GM23338 (cell line): ENCODE data around the gene DGKE.

Experiments
- CREB1 ChIP-seq: fragments of 250-450 bp; sonication (Bioruptor Pico); IDR thresholded peaks from 2 replicates; pipeline ENCODE4 v1.5.0; 2020; ENCODE audit warnings: low read depth, mild to moderate bottlenecking, moderate library complexity
- CTCF ChIP-seq, 2 experiments: fragments of 200-600 bp in 1 of 2; sonication (generic) in 1 of 2; conservative IDR thresholded peaks; 2 replicates each; pipeline versions ENCODE4 v1.5.1 to v1.6.1; 2016 to 2017; ENCODE audit warnings: antibody characterized with exemption in 2 of 2, low read depth in 2 of 2, mild to moderate bottlenecking in 2 of 2, moderate library complexity in 1 of 2
- EZH2 ChIP-seq: fragments of 200-600 bp; sonication (generic); IDR thresholded peaks from one replicate; pipeline ENCODE4 v1.8.0; 2017; ENCODE audit warnings: antibody characterized with exemption, mild to moderate bottlenecking, low read depth; ENCODE audit not compliant: unreplicated experiment
- EZH2phosphoT487 ChIP-seq: fragments of 200-600 bp; sonication (generic); IDR thresholded peaks from one replicate; pipeline ENCODE4 v1.8.1; 2018; ENCODE audit warnings: antibody characterized with exemption; ENCODE audit not compliant: unreplicated experiment
- JUNB ChIP-seq: IDR thresholded peaks from one replicate; pipeline ENCODE4 v1.6.1; 2016; ENCODE audit warnings: antibody characterized with exemption; ENCODE audit not compliant: unreplicated experiment
- NANOG ChIP-seq: IDR thresholded peaks from 2 replicates; pipeline ENCODE4 v1.6.1; 2016; ENCODE audit warnings: antibody characterized with exemption, borderline replicate concordance
- POLR2AphosphoS5 ChIP-seq: IDR thresholded peaks from 2 replicates; pipeline ENCODE4 v1.6.1; 2016; ENCODE audit warnings: antibody characterized with exemption, low read depth
- REST ChIP-seq: IDR thresholded peaks from one replicate; pipeline ENCODE4 v1.6.1; 2018; ENCODE audit warnings: antibody characterized with exemption; ENCODE audit not compliant: unreplicated experiment
- STAT1 ChIP-seq: IDR thresholded peaks from one replicate; pipeline ENCODE4 v1.6.1; 2016; ENCODE audit warnings: antibody characterized with exemption; ENCODE audit not compliant: unreplicated experiment
- ZNF114 ChIP-seq: fragments of 250-450 bp; sonication (Bioruptor Pico); IDR thresholded peaks from 2 replicates; pipeline ENCODE4 v1.5.0; 2020; ENCODE audit warnings: mild to moderate bottlenecking, moderate library complexity
- ZNF331 ChIP-seq: fragments of 250-450 bp; sonication (Bioruptor Pico); IDR thresholded peaks from 2 replicates; pipeline ENCODE4 v1.5.0; 2020; ENCODE audit warnings: low read depth, mild to moderate bottlenecking, moderate library complexity
- ZNF462 ChIP-seq: fragments of 250-450 bp; sonication (Bioruptor Pico); IDR thresholded peaks from 2 replicates; pipeline ENCODE4 v1.5.0; 2020; ENCODE audit warnings: mild to moderate bottlenecking, moderate library complexity
- TF ChIP-seq, protein P1 (sequence below): IDR thresholded peaks from 2 replicates; pipeline ENCODE4 v1.6.1; 2016; ENCODE audit warnings: antibody characterized with exemption

DNA sequence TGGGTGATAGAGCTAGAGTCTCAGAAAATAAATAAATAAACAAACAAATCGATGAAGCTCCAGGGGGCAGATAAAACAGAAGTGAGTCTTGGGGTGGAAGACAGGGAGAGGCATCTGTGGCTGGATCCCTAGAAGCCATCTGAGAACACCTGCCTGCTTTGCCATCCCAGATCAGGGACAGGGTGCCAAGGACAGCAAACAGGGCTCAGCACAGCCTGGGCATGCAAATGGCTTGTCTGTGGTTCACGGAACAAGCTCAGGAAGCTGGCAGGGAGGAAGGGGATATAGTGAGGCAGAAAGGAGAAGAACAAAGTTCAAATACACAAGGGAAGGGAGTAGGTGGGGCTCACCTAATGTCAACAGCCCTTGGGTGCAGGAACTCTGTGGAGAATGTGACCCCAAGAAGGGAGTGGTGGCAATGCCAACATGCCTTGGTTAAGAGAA lies 52.4 kb downstream of the DGKE start:
- TF ChIP-seq CTCF (conservative IDR thresholded peaks at IDR 0.05; ENCODE audit: low read depth in 2 of 2) (no peak), JUNB (no peak), POLR2AphosphoS5 (no peak), EZH2 (no peak), EZH2phosphoT487 (no peak), REST (no peak), NANOG (no peak), ZNF331 (CRISPR knock-in tag) (no peak), CREB1 (no peak), ZNF114 (CRISPR knock-in tag) (no peak), STAT1 (no peak), ZNF462 (CRISPR knock-in tag) (no peak)
- TF ChIP-seq, protein P1, sequence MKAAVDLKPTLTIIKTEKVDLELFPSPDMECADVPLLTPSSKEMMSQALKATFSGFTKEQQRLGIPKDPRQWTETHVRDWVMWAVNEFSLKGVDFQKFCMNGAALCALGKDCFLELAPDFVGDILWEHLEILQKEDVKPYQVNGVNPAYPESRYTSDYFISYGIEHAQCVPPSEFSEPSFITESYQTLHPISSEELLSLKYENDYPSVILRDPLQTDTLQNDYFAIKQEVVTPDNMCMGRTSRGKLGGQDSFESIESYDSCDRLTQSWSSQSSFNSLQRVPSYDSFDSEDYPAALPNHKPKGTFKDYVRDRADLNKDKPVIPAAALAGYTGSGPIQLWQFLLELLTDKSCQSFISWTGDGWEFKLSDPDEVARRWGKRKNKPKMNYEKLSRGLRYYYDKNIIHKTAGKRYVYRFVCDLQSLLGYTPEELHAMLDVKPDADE = no peak
